ENCODE measurements around the gene NXPE4. TPM values are rescaled to one million over a fixed set of nuclear protein-coding genes. Genes with fewer than 3 reads are reported as not detected.

NXPE4 gene
- total RNA-seq, 1 experiment from 2014 or later: not detected

DNA sequence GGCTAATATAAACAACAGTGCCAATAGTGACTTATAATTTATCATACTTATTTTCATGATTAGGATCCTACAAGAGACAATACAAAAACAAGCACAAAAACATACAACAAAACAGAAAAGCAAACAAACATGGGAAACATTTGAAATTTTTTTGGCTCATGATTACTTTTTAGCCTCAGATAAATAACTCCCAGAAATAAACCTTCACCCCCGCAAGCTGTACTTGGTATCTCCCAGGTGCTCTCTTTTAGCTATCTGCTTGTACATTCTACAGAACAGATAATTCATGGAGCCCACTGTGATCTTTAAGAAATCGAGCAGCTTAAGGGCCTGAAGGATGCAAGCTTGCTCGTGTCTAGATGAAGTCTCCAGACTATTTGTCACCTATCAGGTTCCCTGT, 883 bp downstream of the NXPE4 start:
- Histone ChIP-seq H3K36me3 (no peaks in the 10 kb centered on the region), H3K4me3 (no peak overlapping the region), H3K9me3 (no peaks in the 10 kb centered on the region), H3K27me3 (no peaks in the 10 kb centered on the region)
- DNase-seq: no peak

- DNase-seq: no peak
- Histone ChIP-seq H3K27me3 (no peaks in the 10 kb centered on the region), H3K4me3 (no peak overlapping the region), H3K36me3 (no peaks in the 10 kb centered on the region), H3K9me3 (no peaks in the 10 kb centered on the region)
Measured at GRCh38 chr11:114587398-114587953, 8.1 kb downstream of the NXPE4 start.

DNA sequence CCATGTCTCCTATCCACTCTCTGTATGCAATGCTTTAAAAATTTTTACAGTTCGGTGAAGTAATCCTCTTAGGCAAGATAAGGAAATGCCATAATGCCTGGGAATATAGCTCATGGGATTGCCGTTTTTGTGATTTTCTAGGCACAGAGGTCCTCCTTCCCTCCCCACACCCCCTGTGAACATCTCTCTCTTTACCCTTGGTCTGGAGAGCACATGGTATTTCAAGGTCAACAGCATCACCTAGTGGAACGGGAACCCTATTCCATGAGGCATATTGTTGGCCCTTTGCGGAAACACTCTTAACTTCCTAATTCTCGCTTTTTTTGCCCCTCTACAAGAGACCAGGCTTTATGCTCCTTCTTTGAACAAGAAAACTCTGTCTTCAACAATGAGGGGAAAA, 8.8 kb downstream of the NXPE4 start:
- H3K9me3 ChIP-seq: no peaks in the 10 kb centered on the region
- no peak for DNase-seq
- no peaks in the 10 kb centered on the region for H3K27me3 ChIP-seq
- no peaks in the 10 kb centered on the region for H3K36me3 ChIP-seq
- no peak overlapping the region for H3K4me3 ChIP-seq

GRCh38 chr11:114571712-114572111, 23.9 kb downstream of the NXPE4 start:
- Histone ChIP-seq H3K36me3 (no peaks in the 10 kb centered on the region), H3K4me3 (no peak overlapping the region), H3K9me3 (no peaks in the 10 kb centered on the region), H3K27me3 (no peaks in the 10 kb centered on the region)
- DNase-seq: no peak

DNA sequence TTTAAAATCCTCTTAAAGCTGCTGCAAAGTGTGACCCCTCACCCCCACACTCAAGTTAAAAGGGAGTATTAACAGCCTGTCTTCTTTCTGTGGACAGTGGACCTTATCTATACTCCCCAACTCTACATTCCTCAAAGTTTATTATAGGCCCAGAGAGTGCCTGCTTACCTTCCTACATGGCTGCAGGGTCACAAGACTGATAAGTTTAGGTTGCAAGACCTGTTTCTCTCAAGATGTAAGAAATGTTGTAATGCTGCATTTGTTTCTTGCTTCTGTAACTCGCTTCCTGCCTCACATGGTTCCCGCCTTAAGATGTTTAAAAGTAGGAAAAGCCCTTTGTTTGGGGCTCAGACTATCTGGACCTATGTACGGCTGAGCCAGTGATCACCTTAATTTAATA, 25.8 kb downstream of the NXPE4 start:
- Histone ChIP-seq H3K27me3 (no peaks in the 10 kb centered on the region), H3K9me3 (no peaks in the 10 kb centered on the region), H3K4me3 (no peak overlapping the region), H3K36me3 (no peaks in the 10 kb centered on the region)
- no peak for DNase-seq

DNA sequence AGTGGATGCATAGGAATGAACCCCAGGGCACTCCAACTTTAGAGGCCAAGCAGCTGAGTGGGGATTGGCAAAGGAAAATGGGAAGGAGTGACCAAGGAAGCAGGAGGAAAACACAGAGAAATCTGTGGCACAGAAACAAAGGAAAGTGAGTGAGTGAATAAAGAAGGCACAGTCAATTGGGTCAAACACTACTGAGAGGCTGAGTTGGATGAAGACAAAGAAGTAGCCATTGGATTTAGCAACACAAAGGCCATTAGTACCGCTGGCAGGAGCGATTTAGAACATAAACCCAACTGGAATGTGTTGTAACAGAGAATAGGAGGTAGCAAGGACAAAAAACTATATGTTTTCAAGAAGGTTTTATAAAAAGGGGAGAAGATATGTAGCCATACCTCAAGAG, 29.3 kb downstream of the NXPE4 start:
- Histone ChIP-seq H3K36me3 (no peaks in the 10 kb centered on the region), H3K9me3 (no peaks in the 10 kb centered on the region), H3K4me3 (no peak overlapping the region), H3K27me3 (no peaks in the 10 kb centered on the region)
- no peak for DNase-seq

DNA sequence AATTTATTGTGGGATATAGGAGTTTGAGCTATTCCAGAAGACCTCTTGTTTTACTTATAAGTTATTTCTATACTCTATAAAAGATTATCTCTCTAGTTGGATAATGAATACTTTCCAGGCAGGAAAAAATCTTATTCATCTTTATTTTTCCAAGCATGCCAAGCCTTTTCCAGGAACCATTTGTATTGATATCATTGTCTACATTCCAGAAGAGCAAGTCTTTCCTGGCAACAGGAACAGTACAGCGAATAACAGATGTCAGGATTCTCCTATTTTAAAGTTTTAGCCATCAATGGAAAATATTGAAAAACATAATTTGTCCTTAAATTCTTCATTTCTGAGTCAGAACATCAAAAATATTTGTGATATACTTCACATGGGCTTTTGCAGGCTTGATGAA, 30.8 kb downstream of the NXPE4 start:
- H3K4me3 ChIP-seq: no peak overlapping the region
- no peaks in the 10 kb centered on the region for H3K36me3 ChIP-seq
- no peaks in the 10 kb centered on the region for H3K27me3 ChIP-seq
- no peak for DNase-seq
- no peaks in the 10 kb centered on the region for H3K9me3 ChIP-seq

DNA sequence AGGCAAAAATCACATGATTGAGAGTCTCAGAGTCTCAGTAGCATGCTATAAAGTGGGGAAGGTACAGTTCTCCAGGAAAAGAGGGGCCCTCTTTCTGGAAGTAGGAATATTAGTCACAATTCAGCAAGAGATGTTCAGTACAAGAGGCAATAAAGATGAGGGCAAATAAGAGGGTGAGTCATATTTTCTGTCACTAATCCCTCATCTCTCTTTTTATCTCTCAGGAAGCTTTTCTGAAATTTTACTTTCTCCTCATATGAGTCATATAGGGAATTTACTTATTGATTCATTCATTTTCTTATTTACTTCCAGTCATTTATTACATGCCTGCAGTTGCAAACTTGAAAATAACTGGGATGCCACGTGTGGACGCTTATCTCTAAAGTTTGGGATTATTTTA, 32.5 kb downstream of the NXPE4 start:
- Histone ChIP-seq H3K9me3 (no peaks in the 10 kb centered on the region), H3K36me3 (no peaks in the 10 kb centered on the region), H3K4me3 (no peak overlapping the region), H3K27me3 (no peaks in the 10 kb centered on the region)
- DNase-seq: no peak

DNA sequence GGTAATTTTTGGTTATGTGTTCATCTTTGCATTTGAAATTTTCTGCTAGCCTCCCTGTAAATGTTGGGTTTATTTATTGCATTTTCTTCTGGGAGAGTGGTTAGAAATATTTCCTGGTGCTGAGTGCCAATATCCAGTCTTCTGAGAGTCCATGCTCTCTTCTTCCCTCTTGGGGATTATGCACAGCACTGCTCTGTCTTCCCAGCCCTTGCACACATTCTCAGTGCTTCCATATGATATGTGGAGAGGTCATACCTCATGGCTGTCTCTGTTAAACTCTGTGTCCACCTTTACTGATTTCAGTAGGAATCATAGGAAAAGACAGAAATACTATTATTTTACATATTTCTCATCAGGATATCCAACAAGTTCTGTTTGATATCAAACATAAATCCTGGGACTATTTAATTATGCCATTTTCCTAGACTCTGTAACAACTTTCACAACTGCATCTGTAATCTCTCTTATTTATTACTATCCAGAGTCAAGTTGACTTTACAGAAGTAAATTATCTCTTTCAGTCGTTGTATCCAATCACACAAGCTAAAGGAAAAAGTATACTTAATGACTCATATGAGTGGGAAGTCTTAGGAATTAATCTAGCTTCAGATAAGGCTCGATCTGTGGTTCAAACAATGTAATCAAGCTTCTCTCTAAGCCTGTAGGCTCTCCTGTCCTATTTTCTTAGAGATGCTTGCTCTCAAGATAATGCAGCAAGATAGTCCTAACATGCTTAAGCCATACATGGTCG, 33.2 kb downstream of the NXPE4 start:
- H3K4me3 ChIP-seq: no peak overlapping the region
- H3K36me3 ChIP-seq: no peaks in the 10 kb centered on the region
- no peak for DNase-seq
- no peaks in the 10 kb centered on the region for H3K9me3 ChIP-seq
- H3K27me3 ChIP-seq: no peaks in the 10 kb centered on the region

DNA sequence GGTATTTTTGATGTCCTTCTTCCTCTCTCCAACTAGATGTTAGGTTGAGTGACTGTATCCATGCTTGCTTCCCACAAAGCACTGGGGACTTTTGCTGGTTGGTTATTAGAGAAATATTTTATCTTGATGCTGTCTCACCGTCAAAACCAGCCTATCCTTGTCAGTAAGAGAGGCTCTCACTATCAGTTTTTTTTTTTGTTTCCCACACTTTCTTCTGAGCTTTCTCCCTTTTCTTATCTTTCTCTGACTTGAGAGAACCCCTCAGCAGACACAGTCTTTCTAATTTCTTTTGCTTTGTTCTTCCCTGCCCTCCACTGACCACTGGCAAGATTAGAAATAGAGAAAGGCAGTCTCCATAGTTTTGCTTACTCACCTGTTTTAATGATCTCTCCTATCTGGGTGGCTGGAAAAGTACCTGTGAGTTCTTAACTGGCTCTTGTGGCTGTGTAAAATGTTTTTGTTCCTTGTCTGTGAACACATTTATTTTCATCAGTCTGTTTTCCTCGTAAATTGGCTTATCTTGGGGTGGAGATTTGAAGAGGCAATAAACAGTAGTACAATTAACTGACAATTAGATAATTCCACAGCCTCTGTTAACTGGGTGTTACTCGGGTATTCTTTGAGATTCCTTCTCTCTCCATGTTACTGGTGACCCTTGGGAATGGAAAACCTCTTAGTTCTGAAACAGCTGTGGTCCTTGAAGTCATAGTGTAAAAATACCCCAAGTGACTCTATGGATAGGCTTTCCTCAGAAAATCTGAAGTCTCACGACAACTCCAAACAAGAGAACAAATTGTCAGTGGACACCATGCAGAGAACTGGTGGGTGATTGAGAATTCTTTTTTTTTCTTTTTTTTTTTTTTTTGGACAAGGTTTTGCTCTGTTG, 35.9 kb downstream of the NXPE4 start, which contains the start of gene NXPE1:
TSS of gene NXPE1 (minus strand) at position 457 of the 886 bp plus-strand sequence. CDS start 8,680 bp downstream, outside the sequence.
- Histone ChIP-seq H3K4me3 (no peak within 1 kb of the TSS), H3K27me3 (no peaks in the 10 kb centered on the region), H3K9me3 (no peaks in the 10 kb centered on the region), H3K36me3 (no peaks in the 10 kb centered on the region)
- no peak for DNase-seq

GRCh38 chr11:114556135-114556534, 39.5 kb downstream of the NXPE4 start:
- no peak overlapping the region for H3K4me3 ChIP-seq
- H3K27me3 ChIP-seq: no peaks in the 10 kb centered on the region
- H3K36me3 ChIP-seq: no peaks in the 10 kb centered on the region
- H3K9me3 ChIP-seq: no peaks in the 10 kb centered on the region
- DNase-seq: no peak

- no peaks in the 10 kb centered on the region for H3K36me3 ChIP-seq
- no peak overlapping the region for H3K4me3 ChIP-seq
- H3K9me3 ChIP-seq: no peaks in the 10 kb centered on the region
- H3K27me3 ChIP-seq: no peaks in the 10 kb centered on the region
- DNase-seq: no peak
Measured at GRCh38 chr11:114553642-114554041, 41.9 kb downstream of the NXPE4 start.

DNA sequence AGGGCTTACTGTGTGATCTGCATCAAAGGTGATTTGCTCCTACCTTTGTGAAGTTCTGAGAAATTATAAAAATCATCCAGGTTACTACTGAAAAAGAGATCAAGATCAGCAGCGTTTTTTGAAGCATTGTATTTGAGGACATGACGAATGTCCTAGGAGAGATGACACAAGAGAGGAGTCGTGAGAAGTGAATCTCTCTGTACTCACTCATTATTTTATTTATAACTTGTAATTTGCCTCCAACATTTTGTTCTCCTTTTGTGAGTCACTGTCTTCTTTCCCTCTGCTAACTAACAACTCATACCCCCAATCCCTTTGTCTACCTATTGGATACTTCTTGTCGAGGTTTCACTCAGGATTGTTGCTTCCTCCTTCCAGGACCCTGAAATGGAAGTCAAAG, 44.5 kb downstream of the NXPE4 start:
- H3K4me3 ChIP-seq: no peak overlapping the region
- no peaks in the 10 kb centered on the region for H3K27me3 ChIP-seq
- no peaks in the 10 kb centered on the region for H3K36me3 ChIP-seq
- no peaks in the 10 kb centered on the region for H3K9me3 ChIP-seq
- no peak for DNase-seq

- Histone ChIP-seq H3K27me3 (no peaks in the 10 kb centered on the region), H3K36me3 (no peaks in the 10 kb centered on the region), H3K4me3 (no peak overlapping the region), H3K9me3 (no peaks in the 10 kb centered on the region; the same call in 1 of the 2 replicates)
- no peak for DNase-seq
Measured at GRCh38 chr11:114525682-114526081, 69.9 kb downstream of the NXPE4 start.

- H3K4me3 ChIP-seq: no peak overlapping the region
- no peaks in the 10 kb centered on the region; the same call in 1 of the 2 replicates for H3K9me3 ChIP-seq
- DNase-seq: no peak
- no peaks in the 10 kb centered on the region for H3K27me3 ChIP-seq
- no peaks in the 10 kb centered on the region for H3K36me3 ChIP-seq
Measured at GRCh38 chr11:114524122-114524521, 71.5 kb downstream of the NXPE4 start.

DNA sequence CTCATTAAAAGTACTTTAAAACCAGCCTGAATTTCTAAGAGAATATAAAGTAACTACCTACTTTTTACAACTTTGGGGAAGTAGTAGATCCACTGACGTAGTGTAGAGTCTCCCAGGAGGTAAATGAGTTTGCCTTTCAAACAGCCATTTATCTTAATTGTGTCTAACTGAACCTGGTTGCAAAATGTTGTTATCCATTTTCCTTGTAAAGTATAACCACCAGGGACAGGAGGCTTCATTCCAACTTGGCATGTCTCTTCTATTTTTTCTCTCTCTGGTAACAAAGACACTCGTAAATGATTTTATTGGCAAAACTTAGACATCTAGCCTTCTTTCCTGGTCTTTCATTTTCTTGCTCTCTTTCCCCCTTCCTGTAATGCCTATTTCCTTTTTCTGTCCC, 72.8 kb downstream of the NXPE4 start:
- Histone ChIP-seq H3K27me3 (no peaks in the 10 kb centered on the region), H3K4me3 (no peak overlapping the region), H3K36me3 (no peaks in the 10 kb centered on the region), H3K9me3 (no peaks in the 10 kb centered on the region; the same call in 1 of the 2 replicates)
- no peak for DNase-seq

Measured in MG63 (cell line).